IMR-90 (cell line): ENCODE measurements around the gene ERICH3. TPM values are rescaled to one million over a fixed set of nuclear protein-coding genes. Genes with fewer than 3 reads are reported as not detected.

Experiments
- ATAC-seq: fragments of 200-7000 bp; cut with Tn5 transposase; 2 replicates; pipeline ENCODE4 v1.9.1; 2020; ENCODE audit warnings: low read depth, mild to moderate bottlenecking, moderate library complexity
- BruUV-seq: library from RNA; stranded (reverse); fragments of 400-500 nt; replicated peaks from 2 replicates; lab custom pipeline; 2021; lab: Mats Ljungman, UMichigan
- CTCF ChIA-PET: fragments of 300-600 bp; formaldehyde crosslinking; extraction: SDS; loops from one replicate; lab custom pipeline; 2021; ENCODE audit warnings: antibody characterized with exemption; lab: Yijun Ruan, JAX
- POLR2A ChIA-PET: fragments of 300-600 bp; sonication (Branson Sonifier 250); formaldehyde crosslinking; loops from one replicate; lab custom pipeline; 2022; ENCODE audit warnings: antibody characterized with exemption; ENCODE audit not compliant: unreplicated experiment; lab: Charles Lee
- DNase-seq: peaks from one replicate; pipeline ENCODE4 v3.0.0; 2013
- H2AFZ ChIP-seq: replicated peaks from 2 replicates; pipeline ENCODE3; 2013; ENCODE audit warnings: low read length, mild to moderate bottlenecking; ENCODE audit not compliant: poor library complexity
- H2AK5ac ChIP-seq: 2 replicates; pipeline ENCODE4 v1.6.1; 2013; ENCODE audit warnings: low read depth, low read length, inconsistent platforms
- H2AK9ac ChIP-seq: replicated peaks from 2 replicates; pipeline ENCODE3; 2013; ENCODE audit warnings: mild to moderate bottlenecking, low read depth, low read length, moderate library complexity; ENCODE audit not compliant: poor library complexity
- H2BK120ac ChIP-seq: 2 replicates; pipeline ENCODE4 v1.6.1; 2013; ENCODE audit warnings: low read depth, low read length, inconsistent platforms
- H2BK15ac ChIP-seq: 3 replicates; pipeline ENCODE4 v1.6.1; 2013; ENCODE audit warnings: low read depth, low read length, inconsistent platforms
- H2BK20ac ChIP-seq: 2 replicates; pipeline ENCODE4 v1.6.1; 2013; ENCODE audit warnings: low read depth, mild to moderate bottlenecking, inconsistent platforms, low read length, moderate library complexity
- H2BK5ac ChIP-seq: 2 replicates; pipeline ENCODE4 v1.6.1; 2013; ENCODE audit warnings: mild to moderate bottlenecking, low read depth, low read length, inconsistent platforms; ENCODE audit not compliant: poor library complexity, severe bottlenecking
- H3K14ac ChIP-seq: replicated peaks from 2 replicates; pipeline ENCODE4 v1.6.1; 2013; ENCODE audit warnings: low read depth, low read length, inconsistent platforms
- H3K18ac ChIP-seq: 2 replicates; pipeline ENCODE4 v1.6.1; 2013; ENCODE audit warnings: low read depth, low read length, control low read depth
- H3K23ac ChIP-seq: 2 replicates; pipeline ENCODE4 v1.6.1; 2013; ENCODE audit warnings: low read depth, low read length, inconsistent platforms
- H3K27ac ChIP-seq: 2 replicates; pipeline ENCODE4 v1.5.1; 2013; ENCODE audit warnings: mild to moderate bottlenecking, control low read depth, low read length; ENCODE audit not compliant: insufficient read depth
- H3K27me3 ChIP-seq: 2 replicates; pipeline ENCODE4 v1.6.1; 2013; ENCODE audit warnings: low read length; ENCODE audit not compliant: control insufficient read depth, insufficient read depth
- H3K36me3 ChIP-seq: 2 replicates; pipeline ENCODE4 v1.6.1; 2013; ENCODE audit warnings: low read length, mixed read lengths; ENCODE audit not compliant: control insufficient read depth, insufficient read depth
- H3K4ac ChIP-seq: 2 replicates; pipeline ENCODE4 v1.6.1; 2013; ENCODE audit warnings: low read depth, low read length, inconsistent platforms
- H3K4me1 ChIP-seq: 2 replicates; pipeline ENCODE4 v1.6.1; 2013; ENCODE audit warnings: low read length, mixed read lengths; ENCODE audit not compliant: control insufficient read depth, insufficient read depth
- H3K4me2 ChIP-seq: 2 replicates; pipeline ENCODE4 v1.6.1; 2013; ENCODE audit warnings: low read depth, mild to moderate bottlenecking, control low read depth, low read length, moderate library complexity
- H3K4me3 ChIP-seq: 2 replicates; pipeline ENCODE4 v1.5.1; 2013; ENCODE audit warnings: low read depth, mild to moderate bottlenecking, control low read depth, low read length, moderate library complexity; ENCODE audit not compliant: insufficient read depth
- H3K56ac ChIP-seq: 2 replicates; pipeline ENCODE4 v1.6.1; 2013; ENCODE audit warnings: low read length, inconsistent platforms; ENCODE audit not compliant: insufficient read depth; ENCODE audit errors: extremely low read depth
- H3K79me1 ChIP-seq, 2 experiments: 2 replicates each; pipeline ENCODE4 v1.6.1; 2013; ENCODE audit warnings: low read length in 2 of 2, inconsistent platforms in 1 of 2, low read depth in 1 of 2
- H3K9ac ChIP-seq: 2 replicates; pipeline ENCODE4 v1.6.1; 2013; ENCODE audit warnings: low read depth, low read length, control low read depth
- H3K9me1 ChIP-seq: 2 replicates; pipeline ENCODE4 v1.6.1; 2013; ENCODE audit warnings: low read length, inconsistent platforms; ENCODE audit not compliant: insufficient read depth
- H3K9me3 ChIP-seq: 2 replicates; pipeline ENCODE4 v1.6.1; 2013; ENCODE audit warnings: low read length; ENCODE audit not compliant: control insufficient read depth, insufficient read depth
- H4K20me1 ChIP-seq: 2 replicates; pipeline ENCODE4 v1.6.1; 2013; ENCODE audit warnings: low read length, inconsistent platforms; ENCODE audit not compliant: insufficient read depth
- H4K5ac ChIP-seq: 2 replicates; pipeline ENCODE4 v1.6.1; 2013; ENCODE audit warnings: mild to moderate bottlenecking, low read depth, low read length, control low read depth
- H4K8ac ChIP-seq, 2 experiments: 2 replicates each; pipeline ENCODE4 v1.6.1; 2013; ENCODE audit warnings: low read depth in 2 of 2, low read length in 2 of 2, control low read depth in 1 of 2, inconsistent platforms in 1 of 2
- H4K91ac ChIP-seq: 2 replicates; pipeline ENCODE4 v1.6.1; 2013; ENCODE audit warnings: low read depth, low read length, inconsistent platforms; ENCODE audit not compliant: insufficient read depth
- BHLHE40 ChIP-seq: fragments of 150-350 bp; IDR thresholded peaks from 2 replicates; pipeline ENCODE4 v1.6.1; 2016; ENCODE audit warnings: mild to moderate bottlenecking, low read depth, low read length
- CHD1 ChIP-seq: IDR thresholded peaks from 2 replicates; pipeline ENCODE4 v1.6.1; 2012; ENCODE audit warnings: low read depth, low read length, improper control_type of control experiment
- CTCF ChIP-seq: conservative IDR thresholded peaks from 2 replicates; pipeline ENCODE4 v1.5.1; 2012; ENCODE audit warnings: mild to moderate bottlenecking, low read depth, low read length, improper control_type of control experiment
- MAFK ChIP-seq: IDR thresholded peaks from 2 replicates; pipeline ENCODE4 v1.6.1; 2012; ENCODE audit warnings: low read depth, low read length, improper control_type of control experiment
- MXI1 ChIP-seq: IDR thresholded peaks from 2 replicates; pipeline ENCODE4 v1.6.1; 2012; ENCODE audit warnings: low read depth, mild to moderate bottlenecking, low read length, moderate library complexity, borderline replicate concordance
- POLR2A ChIP-seq: IDR thresholded peaks from 2 replicates; pipeline ENCODE4 v1.6.1; 2012; ENCODE audit warnings: mild to moderate bottlenecking, low read depth, low read length
- WGBS, 2 experiments: methylation state at CpG; one replicate each; pipeline versions ENCODE4 v1.1.5 to v1.1.7; 2013; ENCODE audit warnings: missing lambda C conversion rate in 2 of 2; ENCODE audit not compliant: insufficient read length in 1 of 2; ENCODE audit errors: extremely low coverage in 2 of 2; 5-methylcytosine and 5-hydroxymethylcytosine counted together
- dilution Hi-C: fragments of 300-500 bp; cut with HindIII; formaldehyde crosslinking; loops from one replicate; pipeline ENCODE4 v1.14.3; 2018; ENCODE audit warnings: low sequenced_read_pairs; ENCODE audit not compliant: unreplicated experiment
- in situ Hi-C: fragments of 300-500 bp; cut with MboI; formaldehyde crosslinking; loops from 3 replicates; pipeline ENCODE4 v1.14.3; 2019; ENCODE audit warnings: low sequenced_read_pairs, inconsistent platforms, mixed read lengths
- intact Hi-C: fragments of 100-400 bp; cut with micrococcal nuclease; formaldehyde crosslinking; loops from 2 replicates; pipeline ENCODE4 v1.10.0; 2022
- polyA plus RNA-seq, 3 experiments: library from polyadenylated mRNA; depleted of rRNA; stranded (reverse); fragments of >200 nt; gene quantifications; 2 replicates each; pipeline ENCODE4 v1.2.3, GENCODE V29; 2012; ENCODE audit warnings: low replicate concordance in 1 of 3
- total RNA-seq: library from RNA; depleted of rRNA; stranded (reverse); fragments of >200 nt; gene quantifications from 2 replicates; pipeline ENCODE4 v1.2.3, GENCODE V29; 2012

Gene ERICH3
- total and polyA plus RNA-seq, 2 of the 4 experiments (the other 2 are of a cell fraction) = not detected

- no peaks in the 10 kb centered on the region for H4K20me1 ChIP-seq
- ATAC-seq = no peak
- ChIA-PET POLR2A (no interaction called here), CTCF (interaction anchor here (0.7 to 1.5 kb wide), 4 partner anchors 9 to 496 kb away, joined by 3 to 5 read pairs (median 4); no protein-coding TSS in a partner anchor)
- BruUV-seq = no TSS peak
- no peaks in the 10 kb centered on the region for H3K9me1 ChIP-seq
- no peaks in the 10 kb centered on the region for H3K79me1 ChIP-seq
- H3K23ac ChIP-seq = no peak overlapping the region
- H3K27me3 ChIP-seq = no peaks in the 10 kb centered on the region
- H3K4ac ChIP-seq = no peak overlapping the region
- intact Hi-C loops = loop anchor here (10.0 kb wide), 1 partner anchor 186 kb away; no protein-coding TSS in a partner anchor
- H2BK120ac ChIP-seq = no peak overlapping the region
- H2AK5ac ChIP-seq = no peak overlapping the region
- no peak for TF ChIP-seq POLR2A
- no peak for TF ChIP-seq MAFK
- no peak for TF ChIP-seq MXI1
- TF ChIP-seq CTCF = no peak
- TF ChIP-seq BHLHE40 = no peak
- no peak for TF ChIP-seq CHD1
- no peak overlapping the region for H4K91ac ChIP-seq
- no peak overlapping the region for H3K56ac ChIP-seq
- no peak overlapping the region for H2BK20ac ChIP-seq
- no peak overlapping the region for H2AFZ ChIP-seq
- no CpG with 5 or more reads among the region's 4 CpGs for WGBS, 2 experiments
- H2BK15ac ChIP-seq = no peak overlapping the region
- no peak overlapping the region for H2AK9ac ChIP-seq
- H4K8ac ChIP-seq = no peak overlapping the region
- no peaks in the 10 kb centered on the region for H3K4me1 ChIP-seq
- DNase-seq = no peak
- H3K9ac ChIP-seq = no peak overlapping the region
- H3K18ac ChIP-seq = no peak overlapping the region
- dilution Hi-C loops = no loop called here
- no peak overlapping the region for H3K4me2 ChIP-seq
- no peaks in the 10 kb centered on the region for H3K36me3 ChIP-seq
- no peak overlapping the region for H3K27ac ChIP-seq
- no peaks in the 10 kb centered on the region for H3K9me3 ChIP-seq
- no peak overlapping the region for H4K5ac ChIP-seq
- H3K14ac ChIP-seq = no peak overlapping the region
- in situ Hi-C loops = no loop called here
- no peak overlapping the region for H2BK5ac ChIP-seq
- no peak overlapping the region for H3K4me3 ChIP-seq
These were observed 17.3 kb upstream of the ERICH3 start for GRCh38 chr1:74690909-74691308.
